HG02870 (cell line): ENCODE measurements around the gene GADL1.

Experiments used
- ATAC-seq: cut with Tn5 transposase; IDR thresholded peaks from one replicate; pipeline ENCODE4 v1.9.1; 2021; ENCODE audit warnings: mild to moderate bottlenecking, moderate library complexity; ENCODE audit not compliant: unreplicated experiment

Gene GADL1

GRCh38 chr3:30764281-30764680, 130.2 kb downstream of the GADL1 start:
- no peak for ATAC-seq

GRCh38 chr3:30761374-30761773, 133.1 kb downstream of the GADL1 start:
- no peak for ATAC-seq

- ATAC-seq, result no peak
These were observed 133.7 kb downstream of the GADL1 start for GRCh38 chr3:30760737-30761136.

GRCh38 chr3:30760040-30760695, 134.3 kb downstream of the GADL1 start:
- no peak for ATAC-seq

GRCh38 chr3:30756218-30756617, 138.2 kb downstream of the GADL1 start:
- no peak for ATAC-seq

GRCh38 chr3:30754426-30754825, 140.0 kb downstream of the GADL1 start:
- ATAC-seq, result no peak

- no peak for ATAC-seq
These were observed 140.7 kb downstream of the GADL1 start for GRCh38 chr3:30753766-30754165.

- no peak for ATAC-seq
These were observed 141.5 kb downstream of the GADL1 start for GRCh38 chr3:30752970-30753369.

- no peak for ATAC-seq
These were observed 142.0 kb downstream of the GADL1 start for GRCh38 chr3:30752491-30752890.

- ATAC-seq, result peak; percentile 74
These were observed 142.7 kb downstream of the GADL1 start for GRCh38 chr3:30751610-30752299.

GRCh38 chr3:30750967-30751366, 143.5 kb downstream of the GADL1 start:
- no peak for ATAC-seq

GRCh38 chr3:30749230-30749629, 145.2 kb downstream of the GADL1 start:
- ATAC-seq, result no peak

GRCh38 chr3:30747771-30748281, 146.6 kb downstream of the GADL1 start:
- no peak for ATAC-seq

- no peak for ATAC-seq
These were observed 150.7 kb downstream of the GADL1 start for GRCh38 chr3:30743641-30744317.

GRCh38 chr3:30742796-30743619, 151.5 kb downstream of the GADL1 start:
- ATAC-seq, result no peak

GRCh38 chr3:30741889-30742288, 152.6 kb downstream of the GADL1 start:
- no peak for ATAC-seq

- no peak for ATAC-seq
These were observed 155.9 kb downstream of the GADL1 start for GRCh38 chr3:30738605-30739004.

GRCh38 chr3:30737743-30738499, 156.5 kb downstream of the GADL1 start:
- no peak for ATAC-seq

- ATAC-seq, result no peak
These were observed 160.8 kb downstream of the GADL1 start for GRCh38 chr3:30733696-30734095.

GRCh38 chr3:30733209-30733608, 161.3 kb downstream of the GADL1 start:
- no peak for ATAC-seq
